IMR-90 (cell line): ENCODE data around the gene FGFBP2. TPM values are rescaled to one million over a fixed set of nuclear protein-coding genes. Genes with fewer than 3 reads are reported as not detected.

Experiments used
- ATAC-seq: fragments of 200-7000 bp; cut with Tn5 transposase; 2 replicates; pipeline ENCODE4 v1.9.1; 2020; ENCODE audit warnings: low read depth, mild to moderate bottlenecking, moderate library complexity
- BruUV-seq: library from RNA; stranded (reverse); fragments of 400-500 nt; replicated peaks from 2 replicates; lab custom pipeline; 2021; lab: Mats Ljungman, UMichigan
- CTCF ChIA-PET: fragments of 300-600 bp; formaldehyde crosslinking; extraction: SDS; loops from one replicate; lab custom pipeline; 2021; ENCODE audit warnings: antibody characterized with exemption; lab: Yijun Ruan, JAX
- POLR2A ChIA-PET: fragments of 300-600 bp; sonication (Branson Sonifier 250); formaldehyde crosslinking; loops from one replicate; lab custom pipeline; 2022; ENCODE audit warnings: antibody characterized with exemption; ENCODE audit not compliant: unreplicated experiment; lab: Charles Lee
- DNase-seq: peaks from one replicate; pipeline ENCODE4 v3.0.0; 2013
- H2AFZ ChIP-seq: replicated peaks from 2 replicates; pipeline ENCODE3; 2013; ENCODE audit warnings: low read length, mild to moderate bottlenecking; ENCODE audit not compliant: poor library complexity
- H2AK5ac ChIP-seq: 2 replicates; pipeline ENCODE4 v1.6.1; 2013; ENCODE audit warnings: low read depth, low read length, inconsistent platforms
- H2AK9ac ChIP-seq: replicated peaks from 2 replicates; pipeline ENCODE3; 2013; ENCODE audit warnings: mild to moderate bottlenecking, low read depth, low read length, moderate library complexity; ENCODE audit not compliant: poor library complexity
- H2BK120ac ChIP-seq: 2 replicates; pipeline ENCODE4 v1.6.1; 2013; ENCODE audit warnings: low read depth, low read length, inconsistent platforms
- H2BK15ac ChIP-seq: 3 replicates; pipeline ENCODE4 v1.6.1; 2013; ENCODE audit warnings: low read depth, low read length, inconsistent platforms
- H2BK20ac ChIP-seq: 2 replicates; pipeline ENCODE4 v1.6.1; 2013; ENCODE audit warnings: low read depth, mild to moderate bottlenecking, inconsistent platforms, low read length, moderate library complexity
- H2BK5ac ChIP-seq: 2 replicates; pipeline ENCODE4 v1.6.1; 2013; ENCODE audit warnings: mild to moderate bottlenecking, low read depth, low read length, inconsistent platforms; ENCODE audit not compliant: poor library complexity, severe bottlenecking
- H3K14ac ChIP-seq: replicated peaks from 2 replicates; pipeline ENCODE4 v1.6.1; 2013; ENCODE audit warnings: low read depth, low read length, inconsistent platforms
- H3K18ac ChIP-seq: 2 replicates; pipeline ENCODE4 v1.6.1; 2013; ENCODE audit warnings: low read depth, low read length, control low read depth
- H3K23ac ChIP-seq: 2 replicates; pipeline ENCODE4 v1.6.1; 2013; ENCODE audit warnings: low read depth, low read length, inconsistent platforms
- H3K27ac ChIP-seq: 2 replicates; pipeline ENCODE4 v1.5.1; 2013; ENCODE audit warnings: mild to moderate bottlenecking, control low read depth, low read length; ENCODE audit not compliant: insufficient read depth
- H3K27me3 ChIP-seq: 2 replicates; pipeline ENCODE4 v1.6.1; 2013; ENCODE audit warnings: low read length; ENCODE audit not compliant: control insufficient read depth, insufficient read depth
- H3K36me3 ChIP-seq: 2 replicates; pipeline ENCODE4 v1.6.1; 2013; ENCODE audit warnings: low read length, mixed read lengths; ENCODE audit not compliant: control insufficient read depth, insufficient read depth
- H3K4ac ChIP-seq: 2 replicates; pipeline ENCODE4 v1.6.1; 2013; ENCODE audit warnings: low read depth, low read length, inconsistent platforms
- H3K4me1 ChIP-seq: 2 replicates; pipeline ENCODE4 v1.6.1; 2013; ENCODE audit warnings: low read length, mixed read lengths; ENCODE audit not compliant: control insufficient read depth, insufficient read depth
- H3K4me2 ChIP-seq: 2 replicates; pipeline ENCODE4 v1.6.1; 2013; ENCODE audit warnings: low read depth, mild to moderate bottlenecking, control low read depth, low read length, moderate library complexity
- H3K4me3 ChIP-seq: 2 replicates; pipeline ENCODE4 v1.5.1; 2013; ENCODE audit warnings: low read depth, mild to moderate bottlenecking, control low read depth, low read length, moderate library complexity; ENCODE audit not compliant: insufficient read depth
- H3K56ac ChIP-seq: 2 replicates; pipeline ENCODE4 v1.6.1; 2013; ENCODE audit warnings: low read length, inconsistent platforms; ENCODE audit not compliant: insufficient read depth; ENCODE audit errors: extremely low read depth
- H3K79me1 ChIP-seq, 2 experiments: 2 replicates each; pipeline ENCODE4 v1.6.1; 2013; ENCODE audit warnings: low read length in 2 of 2, inconsistent platforms in 1 of 2, low read depth in 1 of 2
- H3K9ac ChIP-seq: 2 replicates; pipeline ENCODE4 v1.6.1; 2013; ENCODE audit warnings: low read depth, low read length, control low read depth
- H3K9me1 ChIP-seq: 2 replicates; pipeline ENCODE4 v1.6.1; 2013; ENCODE audit warnings: low read length, inconsistent platforms; ENCODE audit not compliant: insufficient read depth
- H3K9me3 ChIP-seq: 2 replicates; pipeline ENCODE4 v1.6.1; 2013; ENCODE audit warnings: low read length; ENCODE audit not compliant: control insufficient read depth, insufficient read depth
- H4K20me1 ChIP-seq: 2 replicates; pipeline ENCODE4 v1.6.1; 2013; ENCODE audit warnings: low read length, inconsistent platforms; ENCODE audit not compliant: insufficient read depth
- H4K5ac ChIP-seq: 2 replicates; pipeline ENCODE4 v1.6.1; 2013; ENCODE audit warnings: mild to moderate bottlenecking, low read depth, low read length, control low read depth
- H4K8ac ChIP-seq, 2 experiments: 2 replicates each; pipeline ENCODE4 v1.6.1; 2013; ENCODE audit warnings: low read depth in 2 of 2, low read length in 2 of 2, control low read depth in 1 of 2, inconsistent platforms in 1 of 2
- H4K91ac ChIP-seq: 2 replicates; pipeline ENCODE4 v1.6.1; 2013; ENCODE audit warnings: low read depth, low read length, inconsistent platforms; ENCODE audit not compliant: insufficient read depth
- BHLHE40 ChIP-seq: fragments of 150-350 bp; IDR thresholded peaks from 2 replicates; pipeline ENCODE4 v1.6.1; 2016; ENCODE audit warnings: mild to moderate bottlenecking, low read depth, low read length
- CEBPB ChIP-seq: IDR thresholded peaks from 2 replicates; pipeline ENCODE4 v1.6.1; 2012; ENCODE audit warnings: low read depth, low read length, improper control_type of control experiment
- CHD1 ChIP-seq: IDR thresholded peaks from 2 replicates; pipeline ENCODE4 v1.6.1; 2012; ENCODE audit warnings: low read depth, low read length, improper control_type of control experiment
- MAFK ChIP-seq: IDR thresholded peaks from 2 replicates; pipeline ENCODE4 v1.6.1; 2012; ENCODE audit warnings: low read depth, low read length, improper control_type of control experiment
- MAZ ChIP-seq: IDR thresholded peaks from 2 replicates; pipeline ENCODE4 v1.6.1; 2012; ENCODE audit warnings: low read depth, mild to moderate bottlenecking, low read length, improper control_type of control experiment, moderate library complexity, borderline replicate concordance
- MXI1 ChIP-seq: IDR thresholded peaks from 2 replicates; pipeline ENCODE4 v1.6.1; 2012; ENCODE audit warnings: low read depth, mild to moderate bottlenecking, low read length, moderate library complexity, borderline replicate concordance
- NFE2L2 ChIP-seq: fragments of 150-350 bp; IDR thresholded peaks from 2 replicates; pipeline ENCODE4 v1.6.1; 2016; ENCODE audit warnings: low read depth, mild to moderate bottlenecking, low read length
- POLR2A ChIP-seq: IDR thresholded peaks from 2 replicates; pipeline ENCODE4 v1.6.1; 2012; ENCODE audit warnings: mild to moderate bottlenecking, low read depth, low read length
- RAD21 ChIP-seq: IDR thresholded peaks from 2 replicates; pipeline ENCODE4 v1.6.1; 2012; ENCODE audit warnings: low read length, improper control_type of control experiment
- RFX5 ChIP-seq: IDR thresholded peaks from 2 replicates; pipeline ENCODE4 v1.8.0; 2012; ENCODE audit warnings: low read depth, mild to moderate bottlenecking, low read length, moderate library complexity
- SMC3 ChIP-seq: fragments of 150-350 bp; IDR thresholded peaks from 2 replicates; pipeline ENCODE4 v1.6.1; 2016; ENCODE audit warnings: low read depth, mild to moderate bottlenecking, antibody characterized with exemption, low read length, moderate library complexity
- WGBS, 2 experiments: methylation state at CpG; one replicate each; pipeline versions ENCODE4 v1.1.5 to v1.1.7; 2013; ENCODE audit warnings: missing lambda C conversion rate in 2 of 2; ENCODE audit not compliant: insufficient read length in 1 of 2; ENCODE audit errors: extremely low coverage in 2 of 2; 5-methylcytosine and 5-hydroxymethylcytosine counted together
- dilution Hi-C: fragments of 300-500 bp; cut with HindIII; formaldehyde crosslinking; loops from one replicate; pipeline ENCODE4 v1.14.3; 2018; ENCODE audit warnings: low sequenced_read_pairs; ENCODE audit not compliant: unreplicated experiment
- in situ Hi-C: fragments of 300-500 bp; cut with MboI; formaldehyde crosslinking; loops from 3 replicates; pipeline ENCODE4 v1.14.3; 2019; ENCODE audit warnings: low sequenced_read_pairs, inconsistent platforms, mixed read lengths
- intact Hi-C: fragments of 100-400 bp; cut with micrococcal nuclease; formaldehyde crosslinking; loops from 2 replicates; pipeline ENCODE4 v1.10.0; 2022
- polyA plus RNA-seq, 3 experiments: library from polyadenylated mRNA; depleted of rRNA; stranded (reverse); fragments of >200 nt; gene quantifications; 2 replicates each; pipeline ENCODE4 v1.2.3, GENCODE V29; 2012; ENCODE audit warnings: low replicate concordance in 1 of 3
- total RNA-seq: library from RNA; depleted of rRNA; stranded (reverse); fragments of >200 nt; gene quantifications from 2 replicates; pipeline ENCODE4 v1.2.3, GENCODE V29; 2012
- TF ChIP-seq, protein P1 (sequence below): fragments of 150-350 bp; IDR thresholded peaks from 2 replicates; pipeline ENCODE4 v1.6.1; 2016; ENCODE audit warnings: low read depth, mild to moderate bottlenecking, low read length, moderate library complexity, borderline replicate concordance
- TF ChIP-seq, protein P2 (sequence below): conservative IDR thresholded peaks from 2 replicates; pipeline ENCODE4 v1.5.1; 2012; ENCODE audit warnings: mild to moderate bottlenecking, low read depth, low read length, improper control_type of control experiment

The FGFBP2 gene
- total and polyA plus RNA-seq, 2 of the 4 experiments (the other 2 are of a cell fraction) = not detected

DNA sequence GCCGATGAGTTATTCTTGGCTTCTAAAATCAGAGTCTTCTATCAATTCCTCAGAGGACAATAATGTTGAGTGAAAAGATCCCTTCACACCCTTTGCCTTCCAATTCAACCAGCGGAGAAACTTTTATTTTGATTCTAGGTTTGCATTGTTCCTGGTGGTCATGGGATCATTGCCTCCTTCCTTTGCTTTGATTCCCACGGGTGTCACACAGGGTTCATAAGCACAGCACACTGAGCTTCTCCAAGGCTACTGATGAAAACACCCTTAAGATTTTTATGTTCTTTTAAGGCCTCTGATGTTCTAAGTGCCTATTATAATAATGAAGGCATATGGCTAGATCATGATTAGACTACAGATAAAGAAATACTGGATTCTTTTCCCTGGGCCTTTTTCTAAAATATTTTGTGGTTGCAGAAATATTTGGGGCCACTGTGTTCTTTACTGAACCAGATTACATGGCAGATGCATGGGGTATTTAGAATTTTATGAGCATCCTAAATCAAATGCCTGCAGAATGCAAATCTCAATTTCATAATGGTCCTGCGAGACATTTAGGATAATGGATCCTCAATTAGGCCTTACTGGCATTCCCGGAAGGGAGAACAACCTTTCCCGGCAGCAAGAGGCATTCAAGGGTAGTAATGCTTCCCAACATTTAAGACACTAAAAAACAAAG is 43.9 kb upstream of the FGFBP2 start:
- intact Hi-C loops = loop anchor here (10.0 kb wide), 1 partner anchor 772 kb away; no protein-coding TSS in a partner anchor
- POLR2A ChIA-PET = no interaction called here
- in situ Hi-C loops = no loop called here
- H2AK9ac ChIP-seq = no peak overlapping the region
- H3K79me1 ChIP-seq = no peaks in the 10 kb centered on the region
- dilution Hi-C loops = no loop called here
- no TSS peak for BruUV-seq
- no peak overlapping the region for H2BK5ac ChIP-seq
- H2BK120ac ChIP-seq = no peak overlapping the region
- H3K56ac ChIP-seq = no peak overlapping the region
- H3K4me1 ChIP-seq = no peaks in the 10 kb centered on the region
- H2BK15ac ChIP-seq = no peak overlapping the region
- H3K14ac ChIP-seq = no peak overlapping the region
- no peak overlapping the region for H2AK5ac ChIP-seq
- DNase-seq (no peak), ATAC-seq (no peak)
- H4K8ac ChIP-seq = no peak overlapping the region
- H3K4ac ChIP-seq = no peak overlapping the region
- peaks cover 26% of the 10 kb centered on the region for H3K27me3 ChIP-seq
- no peak overlapping the region for H3K4me2 ChIP-seq
- no peak overlapping the region for H3K27ac ChIP-seq
- no peak overlapping the region for H2AFZ ChIP-seq
- no peaks in the 10 kb centered on the region for H3K36me3 ChIP-seq
- no CpG with 5 or more reads among the region's 6 CpGs for WGBS, 2 experiments
- H4K5ac ChIP-seq = no peak overlapping the region
- no peak overlapping the region for H3K18ac ChIP-seq
- CTCF ChIA-PET = interaction anchor here (2.4 kb wide), 1 partner anchor 201 kb away, joined by 7 read pairs; no protein-coding TSS in a partner anchor
- H3K9me1 ChIP-seq = no peaks in the 10 kb centered on the region
- no peaks in the 10 kb centered on the region for H4K20me1 ChIP-seq
- H3K9me3 ChIP-seq = no peaks in the 10 kb centered on the region
- TF ChIP-seq NFE2L2 = no peak
- no peak for TF ChIP-seq RAD21
- TF ChIP-seq CHD1 = no peak
- no peak for TF ChIP-seq MXI1
- TF ChIP-seq SMC3 = no peak
- TF ChIP-seq POLR2A = no peak
- no peak for TF ChIP-seq MAFK
- TF ChIP-seq MAZ = no peak
- TF ChIP-seq BHLHE40 = no peak
- TF ChIP-seq, protein P1, sequence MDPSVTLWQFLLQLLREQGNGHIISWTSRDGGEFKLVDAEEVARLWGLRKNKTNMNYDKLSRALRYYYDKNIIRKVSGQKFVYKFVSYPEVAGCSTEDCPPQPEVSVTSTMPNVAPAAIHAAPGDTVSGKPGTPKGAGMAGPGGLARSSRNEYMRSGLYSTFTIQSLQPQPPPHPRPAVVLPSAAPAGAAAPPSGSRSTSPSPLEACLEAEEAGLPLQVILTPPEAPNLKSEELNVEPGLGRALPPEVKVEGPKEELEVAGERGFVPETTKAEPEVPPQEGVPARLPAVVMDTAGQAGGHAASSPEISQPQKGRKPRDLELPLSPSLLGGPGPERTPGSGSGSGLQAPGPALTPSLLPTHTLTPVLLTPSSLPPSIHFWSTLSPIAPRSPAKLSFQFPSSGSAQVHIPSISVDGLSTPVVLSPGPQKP = no peak
- TF ChIP-seq, protein P2, sequence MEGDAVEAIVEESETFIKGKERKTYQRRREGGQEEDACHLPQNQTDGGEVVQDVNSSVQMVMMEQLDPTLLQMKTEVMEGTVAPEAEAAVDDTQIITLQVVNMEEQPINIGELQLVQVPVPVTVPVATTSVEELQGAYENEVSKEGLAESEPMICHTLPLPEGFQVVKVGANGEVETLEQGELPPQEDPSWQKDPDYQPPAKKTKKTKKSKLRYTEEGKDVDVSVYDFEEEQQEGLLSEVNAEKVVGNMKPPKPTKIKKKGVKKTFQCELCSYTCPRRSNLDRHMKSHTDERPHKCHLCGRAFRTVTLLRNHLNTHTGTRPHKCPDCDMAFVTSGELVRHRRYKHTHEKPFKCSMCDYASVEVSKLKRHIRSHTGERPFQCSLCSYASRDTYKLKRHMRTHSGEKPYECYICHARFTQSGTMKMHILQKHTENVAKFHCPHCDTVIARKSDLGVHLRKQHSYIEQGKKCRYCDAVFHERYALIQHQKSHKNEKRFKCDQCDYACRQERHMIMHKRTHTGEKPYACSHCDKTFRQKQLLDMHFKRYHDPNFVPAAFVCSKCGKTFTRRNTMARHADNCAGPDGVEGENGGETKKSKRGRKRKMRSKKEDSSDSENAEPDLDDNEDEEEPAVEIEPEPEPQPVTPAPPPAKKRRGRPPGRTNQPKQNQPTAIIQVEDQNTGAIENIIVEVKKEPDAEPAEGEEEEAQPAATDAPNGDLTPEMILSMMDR = no peak
- no peak for TF ChIP-seq CEBPB
- TF ChIP-seq RFX5 = no peak
- no peak overlapping the region for H3K4me3 ChIP-seq
- H4K91ac ChIP-seq = no peak overlapping the region
- H3K23ac ChIP-seq = no peak overlapping the region
- H3K9ac ChIP-seq = no peak overlapping the region
- no peak overlapping the region for H2BK20ac ChIP-seq
